Erythroblast (primary cell): ENCODE results near the gene STAM2.
"Not testable (repeated sequence)": the region's sequence is repeated elsewhere in the genome, so short reads cannot be mapped to it uniquely, and the experiment has no call there.

ENCODE experiments used
- GATA1 ChIP-seq: IDR thresholded peaks from 2 replicates; pipeline ENCODE4 v1.6.1; 2011; ENCODE audit warnings: low read depth, mild to moderate bottlenecking, control low read depth, low read length, moderate library complexity
- POLR2A ChIP-seq: IDR thresholded peaks from 2 replicates; pipeline ENCODE4 v1.6.1; 2011; ENCODE audit warnings: mild to moderate bottlenecking, low read length

GRCh38 chr2:152090726-152091125 lies 84.8 kb downstream of the STAM2 start:
- TF ChIP-seq GATA1, POLR2A: not testable (repeated sequence)
